PC-9 (cell line): Measurements from ENCODE around the gene DRG1. TPM values are rescaled to one million over a fixed set of nuclear protein-coding genes. Genes with fewer than 3 reads are reported as not detected.

Experiments used
- BruUV-seq: library from RNA; stranded (reverse); fragments of 400-500 nt; replicated peaks from 2 replicates; lab custom pipeline; 2021; lab: Mats Ljungman, UMichigan
- CTCF ChIA-PET: fragments of 300-600 bp; sonication (Branson Sonifier 250); formaldehyde crosslinking; loops from one replicate; lab custom pipeline; 2022; ENCODE audit warnings: antibody characterized with exemption; lab: Charles Lee
- POLR2A ChIA-PET: fragments of 300-600 bp; sonication (Branson Sonifier 250); formaldehyde crosslinking; loops from one replicate; lab custom pipeline; 2022; ENCODE audit warnings: antibody characterized with exemption; ENCODE audit not compliant: unreplicated experiment; lab: Charles Lee
- DNase-seq, 2 experiments: peaks; one replicate each; pipeline versions ENCODE4 v3.0.0 to v3.0.0-alpha.2; 2015 to 2022; ENCODE audit warnings: mixed read lengths in 1 of 2
- H2AFZ ChIP-seq: fragments of 200-600 bp; sonication (generic); 2 replicates; pipeline ENCODE4 v1.8.1; 2017; ENCODE audit warnings: antibody characterized with exemption
- H3F3A ChIP-seq: fragments of 200-600 bp; sonication (generic); 2 replicates; pipeline ENCODE4 v1.8.1; 2017; ENCODE audit warnings: antibody characterized with exemption, mild to moderate bottlenecking, low read depth; ENCODE audit not compliant: insufficient read depth
- H3K27ac ChIP-seq: fragments of 200-600 bp; sonication (generic); 2 replicates; pipeline ENCODE4 v1.6.1; 2016; ENCODE audit warnings: mixed run types
- H3K27me3 ChIP-seq: fragments of 200-600 bp; sonication (generic); 2 replicates; pipeline ENCODE4 v1.6.1; 2016; ENCODE audit warnings: low read depth, mixed run types; ENCODE audit not compliant: insufficient read depth
- H3K36me3 ChIP-seq: fragments of 200-600 bp; sonication (generic); 2 replicates; pipeline ENCODE4 v1.6.1; 2016; ENCODE audit warnings: low read depth, mixed run types
- H3K4me1 ChIP-seq: fragments of 200-600 bp; sonication (generic); replicated peaks from 2 replicates; pipeline ENCODE4 v1.6.1; 2016; ENCODE audit warnings: mixed run types; ENCODE audit not compliant: insufficient read depth
- H3K4me2 ChIP-seq: fragments of 200-600 bp; sonication (generic); 2 replicates; pipeline ENCODE4 v1.6.1; 2017; ENCODE audit warnings: mixed run types
- H3K4me3 ChIP-seq: fragments of 200-600 bp; sonication (generic); 2 replicates; pipeline ENCODE4 v1.6.1; 2016; ENCODE audit warnings: mixed run types
- H3K79me2 ChIP-seq: fragments of 200-600 bp; sonication (generic); 2 replicates; pipeline ENCODE4 v1.6.1; 2017; ENCODE audit warnings: low read depth, mixed run types
- H3K9me2 ChIP-seq: fragments of 200-600 bp; sonication (generic); 2 replicates; pipeline ENCODE4 v1.8.1; 2017; ENCODE audit warnings: mild to moderate bottlenecking; ENCODE audit not compliant: insufficient read depth
- H3K9me3 ChIP-seq: fragments of 200-600 bp; sonication (generic); 2 replicates; pipeline ENCODE4 v1.8.1; 2016; ENCODE audit warnings: low read depth; ENCODE audit not compliant: insufficient read depth
- H4K20me1 ChIP-seq: fragments of 200-600 bp; sonication (generic); 2 replicates; pipeline ENCODE4 v1.8.1; 2017; ENCODE audit not compliant: insufficient read depth
- CTCF ChIP-seq: fragments of 200-600 bp; sonication (generic); conservative IDR thresholded peaks from 2 replicates; pipeline ENCODE4 v1.6.1; 2017; ENCODE audit warnings: mixed run types, antibody characterized with exemption, mild to moderate bottlenecking, moderate library complexity
- EZH2 ChIP-seq: fragments of 200-600 bp; sonication (generic); IDR thresholded peaks from 2 replicates; pipeline ENCODE4 v1.8.0; 2017; ENCODE audit warnings: antibody characterized with exemption, low read depth
- intact Hi-C: fragments of 100-400 bp; cut with micrococcal nuclease; formaldehyde crosslinking; loops from one replicate; pipeline ENCODE4 v1.10.0; 2022; ENCODE audit not compliant: unreplicated experiment
- total RNA-seq: library from RNA; stranded (reverse); gene quantifications from 2 replicates; pipeline ENCODE4 v1.2.3, GENCODE V29; 2021

Gene DRG1
- total RNA-seq, 1 experiment from 2014 or later = 73.8 TPM

- no peak overlapping the region for H3K4me3 ChIP-seq
- DNase-seq = no peak
- ChIA-PET POLR2A (no interaction called here), CTCF (no interaction called here)
- no peak overlapping the region for H3K4me2 ChIP-seq
- H3K36me3 ChIP-seq = peaks cover 72% of the 10 kb centered on the region
- intact Hi-C loops = no loop called here
- TF ChIP-seq CTCF (no peak), EZH2 (no peak)
- no peak overlapping the region for H2AFZ ChIP-seq
- H3K79me2 ChIP-seq = no peaks in the 10 kb centered on the region
- no peaks in the 10 kb centered on the region for H3K9me3 ChIP-seq
- no peak overlapping the region for H3K27ac ChIP-seq
- no TSS peak for BruUV-seq
- no peaks in the 10 kb centered on the region for H3K9me2 ChIP-seq
- H3F3A ChIP-seq = peaks cover 7% of the 10 kb centered on the region; the same call in 1 of the 2 replicates
- H3K27me3 ChIP-seq = no peaks in the 10 kb centered on the region
- no peaks in the 10 kb centered on the region for H3K4me1 ChIP-seq
- peaks cover 14% of the 10 kb centered on the region for H4K20me1 ChIP-seq
Measured at GRCh38 chr22:31425331-31426050, 26.1 kb downstream of the DRG1 start.

- no peaks in the 10 kb centered on the region for H3K9me2 ChIP-seq
- no peak overlapping the region for H3K27ac ChIP-seq
- H2AFZ ChIP-seq = no peak overlapping the region
- DNase-seq = no peak
- H3K36me3 ChIP-seq = peaks cover 51% of the 10 kb centered on the region
- POLR2A ChIA-PET = no interaction called here
- intact Hi-C loops = no loop called here
- H3K27me3 ChIP-seq = no peaks in the 10 kb centered on the region
- peaks cover 4% of the 10 kb centered on the region; the same call in 1 of the 2 replicates for H4K20me1 ChIP-seq
- no peaks in the 10 kb centered on the region for H3K79me2 ChIP-seq
- TF ChIP-seq EZH2 (no peak), CTCF (no peak)
- BruUV-seq = no TSS peak
- H3K4me2 ChIP-seq = no peak overlapping the region
- H3K9me3 ChIP-seq = no peaks in the 10 kb centered on the region
- CTCF ChIA-PET = interaction anchor here (0.7 kb wide), 1 partner anchor 10 kb away, joined by 3 read pairs; no protein-coding TSS in a partner anchor
- no peak overlapping the region for H3K4me3 ChIP-seq
- peaks cover 3% of the 10 kb centered on the region; the same call in 1 of the 2 replicates for H3F3A ChIP-seq
- H3K4me1 ChIP-seq = no peaks in the 10 kb centered on the region
Measured at GRCh38 chr22:31431950-31432349, 32.5 kb downstream of the DRG1 start.

- no TSS peak for BruUV-seq
- H3K36me3 ChIP-seq = peaks cover 35% of the 10 kb centered on the region
- no peaks in the 10 kb centered on the region for H3K9me2 ChIP-seq
Measured at GRCh38 chr22:31436132-31436531, 36.7 kb downstream of the DRG1 start.

More at GRCh38 chr22:31436132-31436531, 36.7 kb downstream of the DRG1 start:
- no peaks in the 10 kb centered on the region; the same call in 1 of the 2 replicates for H4K20me1 ChIP-seq
- no peaks in the 10 kb centered on the region for H3K4me1 ChIP-seq
- no peak overlapping the region for H3K27ac ChIP-seq
- POLR2A ChIA-PET = no interaction called here
- H3K9me3 ChIP-seq = no peaks in the 10 kb centered on the region
- no peaks in the 10 kb centered on the region for H3K79me2 ChIP-seq
- peaks cover 6% of the 10 kb centered on the region; the same call in 1 of the 2 replicates for H3F3A ChIP-seq
- no peak for TF ChIP-seq CTCF
- TF ChIP-seq EZH2 = no peak
- no peak overlapping the region for H3K4me3 ChIP-seq
- no peak overlapping the region for H2AFZ ChIP-seq
- CTCF ChIA-PET = no interaction called here
- no peak for DNase-seq
- H3K27me3 ChIP-seq = no peaks in the 10 kb centered on the region
- H3K4me2 ChIP-seq = no peak overlapping the region
- intact Hi-C loops = no loop called here
